SK-N-SH treated with all-trans-retinoic acid at 6 μM for 48 hours (cell line): ENCODE data around the gene ITM2C.

ENCODE experiments used
- BACH2 ChIP-seq: fragments of 250-450 bp; sonication (Bioruptor Pico); IDR thresholded peaks from 2 replicates; pipeline ENCODE4 v1.9.0; 2021; ENCODE audit warnings: mild to moderate bottlenecking, borderline replicate concordance
- CSDC2 ChIP-seq: fragments of 250-450 bp; sonication (Bioruptor Pico); IDR thresholded peaks from 2 replicates; pipeline ENCODE4 v1.5.0; 2020; ENCODE audit warnings: mild to moderate bottlenecking, moderate library complexity
- ESRRG ChIP-seq: fragments of 250-450 bp; sonication (Bioruptor Pico); IDR thresholded peaks from 2 replicates; pipeline ENCODE4 v1.6.1; 2021; ENCODE audit warnings: mild to moderate bottlenecking
- ISL1 ChIP-seq: fragments of 250-450 bp; sonication (Bioruptor Pico); IDR thresholded peaks from 2 replicates; pipeline ENCODE4 v2.1.2; 2022; ENCODE audit warnings: mild to moderate bottlenecking, moderate library complexity
- PPARA ChIP-seq: fragments of 250-450 bp; sonication (Bioruptor Pico); IDR thresholded peaks from 2 replicates; pipeline ENCODE4 v1.5.0; 2020; ENCODE audit warnings: mild to moderate bottlenecking, borderline replicate concordance
- RARB ChIP-seq: fragments of 250-450 bp; sonication (Bioruptor Pico); IDR thresholded peaks from 2 replicates; pipeline ENCODE4 v1.8.0; 2021; ENCODE audit warnings: mild to moderate bottlenecking, moderate library complexity
- ZFP3 ChIP-seq: fragments of 250-450 bp; sonication (Bioruptor Pico); IDR thresholded peaks from 2 replicates; pipeline ENCODE4 v1.5.0; 2020; ENCODE audit warnings: mild to moderate bottlenecking, moderate library complexity
- ZFP30 ChIP-seq: fragments of 450-650 bp; formaldehyde crosslinking; IDR thresholded peaks from 2 replicates; pipeline ENCODE4 v1.5.0; 2022; ENCODE audit warnings: mild to moderate bottlenecking, moderate library complexity
- ZNF565 ChIP-seq: fragments of 450-650 bp; formaldehyde crosslinking; conservative IDR thresholded peaks from 2 replicates; pipeline ENCODE4 v1.5.0; 2020; ENCODE audit warnings: low read depth, mild to moderate bottlenecking, moderate library complexity
- TF ChIP-seq, protein P1 (sequence below): fragments of 250-450 bp; sonication (Bioruptor Pico); IDR thresholded peaks from 2 replicates; pipeline ENCODE4 v1.8.0; 2021; ENCODE audit warnings: low read depth, mild to moderate bottlenecking, moderate library complexity, borderline replicate concordance
- TF ChIP-seq, protein P2 (sequence below): fragments of 250-450 bp; sonication (Bioruptor Pico); IDR thresholded peaks from 2 replicates; pipeline ENCODE4 v1.5.1; 2020; ENCODE audit warnings: low read depth, mild to moderate bottlenecking, moderate library complexity
- TF ChIP-seq, protein P3 (sequence below): fragments of 250-450 bp; sonication (Bioruptor Pico); IDR thresholded peaks from 2 replicates; pipeline ENCODE4 v1.8.0; 2020; ENCODE audit warnings: mild to moderate bottlenecking, moderate library complexity, borderline replicate concordance
- TF ChIP-seq, protein P4 (sequence below): fragments of 250-450 bp; sonication (Bioruptor Pico); IDR thresholded peaks from 2 replicates; pipeline ENCODE4 v1.5.1; 2021; ENCODE audit warnings: mild to moderate bottlenecking, moderate library complexity

DNA sequence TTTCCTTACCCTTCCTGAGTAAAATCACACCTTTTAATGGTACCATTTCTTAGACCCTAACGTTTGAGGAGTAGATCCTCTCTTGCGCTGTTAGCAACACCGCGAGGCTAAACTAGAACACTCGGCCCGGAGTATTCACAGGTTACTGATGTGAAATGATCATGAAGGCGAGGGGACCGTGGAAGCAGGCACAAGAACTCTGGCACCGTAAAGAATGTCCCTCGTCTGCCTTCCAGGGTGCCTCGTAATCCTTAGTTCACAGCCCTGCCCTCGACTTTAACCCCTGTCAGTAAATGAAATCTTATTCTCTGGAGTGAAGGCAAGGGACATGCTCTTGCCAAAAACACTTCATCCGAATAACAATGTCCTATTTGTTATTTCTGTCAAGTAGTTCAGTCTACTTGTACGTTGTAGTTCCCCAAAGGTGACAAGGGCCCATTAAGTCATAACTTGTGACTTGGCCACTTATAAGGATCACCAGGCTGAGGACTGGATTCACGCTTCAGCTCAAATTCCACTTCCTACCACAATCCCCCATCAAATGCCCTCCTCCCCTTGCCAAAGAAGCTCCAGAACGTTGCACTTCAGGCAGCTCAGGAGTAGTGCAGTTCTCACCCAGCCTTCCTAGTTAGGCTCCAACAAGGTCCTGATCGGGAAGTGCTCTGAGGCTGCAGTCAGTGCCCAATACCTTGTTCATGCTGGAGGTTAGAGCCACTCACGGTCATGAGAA lies 43.3 kb upstream of the ITM2C start:
- TF ChIP-seq ZNF565 (CRISPR knock-in tag) (no peak), RARB (CRISPR knock-in tag) (no peak), ESRRG (no peak), CSDC2 (no peak), PPARA (no peak), ISL1 (CRISPR knock-in tag) (no peak), ZFP30 (no peak), ZFP3 (no peak), BACH2 (no peak)
- TF ChIP-seq, protein P1, sequence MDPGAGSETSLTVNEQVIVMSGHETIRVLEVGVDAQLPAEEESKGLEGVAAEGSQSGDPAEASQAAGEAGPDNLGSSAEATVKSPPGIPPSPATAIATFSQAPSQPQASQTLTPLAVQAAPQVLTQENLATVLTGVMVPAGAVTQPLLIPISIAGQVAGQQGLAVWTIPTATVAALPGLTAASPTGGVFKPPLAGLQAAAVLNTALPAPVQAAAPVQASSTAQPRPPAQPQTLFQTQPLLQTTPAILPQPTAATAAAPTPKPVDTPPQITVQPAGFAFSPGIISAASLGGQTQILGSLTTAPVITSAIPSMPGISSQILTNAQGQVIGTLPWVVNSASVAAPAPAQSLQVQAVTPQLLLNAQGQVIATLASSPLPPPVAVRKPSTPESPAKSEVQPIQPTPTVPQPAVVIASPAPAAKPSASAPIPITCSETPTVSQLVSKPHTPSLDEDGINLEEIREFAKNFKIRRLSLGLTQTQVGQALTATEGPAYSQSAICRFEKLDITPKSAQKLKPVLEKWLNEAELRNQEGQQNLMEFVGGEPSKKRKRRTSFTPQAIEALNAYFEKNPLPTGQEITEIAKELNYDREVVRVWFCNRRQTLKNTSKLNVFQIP (CRISPR knock-in tag): no peak
- TF ChIP-seq, protein P2, sequence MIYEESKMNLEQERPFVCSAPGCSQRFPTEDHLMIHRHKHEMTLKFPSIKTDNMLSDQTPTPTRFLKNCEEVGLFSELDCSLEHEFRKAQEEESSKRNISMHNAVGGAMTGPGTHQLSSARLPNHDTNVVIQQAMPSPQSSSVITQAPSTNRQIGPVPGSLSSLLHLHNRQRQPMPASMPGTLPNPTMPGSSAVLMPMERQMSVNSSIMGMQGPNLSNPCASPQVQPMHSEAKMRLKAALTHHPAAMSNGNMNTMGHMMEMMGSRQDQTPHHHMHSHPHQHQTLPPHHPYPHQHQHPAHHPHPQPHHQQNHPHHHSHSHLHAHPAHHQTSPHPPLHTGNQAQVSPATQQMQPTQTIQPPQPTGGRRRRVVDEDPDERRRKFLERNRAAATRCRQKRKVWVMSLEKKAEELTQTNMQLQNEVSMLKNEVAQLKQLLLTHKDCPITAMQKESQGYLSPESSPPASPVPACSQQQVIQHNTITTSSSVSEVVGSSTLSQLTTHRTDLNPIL: no peak
- TF ChIP-seq, protein P3, sequence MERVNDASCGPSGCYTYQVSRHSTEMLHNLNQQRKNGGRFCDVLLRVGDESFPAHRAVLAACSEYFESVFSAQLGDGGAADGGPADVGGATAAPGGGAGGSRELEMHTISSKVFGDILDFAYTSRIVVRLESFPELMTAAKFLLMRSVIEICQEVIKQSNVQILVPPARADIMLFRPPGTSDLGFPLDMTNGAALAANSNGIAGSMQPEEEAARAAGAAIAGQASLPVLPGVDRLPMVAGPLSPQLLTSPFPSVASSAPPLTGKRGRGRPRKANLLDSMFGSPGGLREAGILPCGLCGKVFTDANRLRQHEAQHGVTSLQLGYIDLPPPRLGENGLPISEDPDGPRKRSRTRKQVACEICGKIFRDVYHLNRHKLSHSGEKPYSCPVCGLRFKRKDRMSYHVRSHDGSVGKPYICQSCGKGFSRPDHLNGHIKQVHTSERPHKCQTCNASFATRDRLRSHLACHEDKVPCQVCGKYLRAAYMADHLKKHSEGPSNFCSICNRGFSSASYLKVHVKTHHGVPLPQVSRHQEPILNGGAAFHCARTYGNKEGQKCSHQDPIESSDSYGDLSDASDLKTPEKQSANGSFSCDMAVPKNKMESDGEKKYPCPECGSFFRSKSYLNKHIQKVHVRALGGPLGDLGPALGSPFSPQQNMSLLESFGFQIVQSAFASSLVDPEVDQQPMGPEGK (CRISPR knock-in tag): no peak
- TF ChIP-seq, protein P4, sequence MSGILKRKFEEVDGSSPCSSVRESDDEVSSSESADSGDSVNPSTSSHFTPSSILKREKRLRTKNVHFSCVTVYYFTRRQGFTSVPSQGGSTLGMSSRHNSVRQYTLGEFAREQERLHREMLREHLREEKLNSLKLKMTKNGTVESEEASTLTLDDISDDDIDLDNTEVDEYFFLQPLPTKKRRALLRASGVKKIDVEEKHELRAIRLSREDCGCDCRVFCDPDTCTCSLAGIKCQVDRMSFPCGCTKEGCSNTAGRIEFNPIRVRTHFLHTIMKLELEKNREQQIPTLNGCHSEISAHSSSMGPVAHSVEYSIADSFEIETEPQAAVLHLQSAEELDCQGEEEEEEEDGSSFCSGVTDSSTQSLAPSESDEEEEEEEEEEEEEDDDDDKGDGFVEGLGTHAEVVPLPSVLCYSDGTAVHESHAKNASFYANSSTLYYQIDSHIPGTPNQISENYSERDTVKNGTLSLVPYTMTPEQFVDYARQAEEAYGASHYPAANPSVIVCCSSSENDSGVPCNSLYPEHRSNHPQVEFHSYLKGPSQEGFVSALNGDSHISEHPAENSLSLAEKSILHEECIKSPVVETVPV: no peak
